ENCODE measurements around the gene APBB3.

GRCh38 chr5:140575309-140575708 lies 10.9 kb upstream of the APBB3 start:
- peak; percentile 27 to 52 (median 33) for TF ChIP-seq CTCF (IDR thresholded peaks at IDR 0.05)
- TF ChIP-seq POLR2A (IDR thresholded peaks at IDR 0.05) = no peak

All from tibial nerve (tissue), 3 donors.